ENCODE results near the gene BDKRB2. TPM values are rescaled to one million over a fixed set of nuclear protein-coding genes. Genes with fewer than 3 reads are reported as not detected.

Gene BDKRB2
- total RNA-seq, 1 donor from 2014 or later = 22.1 TPM

GRCh38 chr14:96272777-96273473, 68.3 kb downstream of the BDKRB2 start:
- ATAC-seq = no peak

GRCh38 chr14:96273629-96274028, 69.0 kb downstream of the BDKRB2 start:
- no peak for ATAC-seq

GRCh38 chr14:96274122-96274521, 69.5 kb downstream of the BDKRB2 start:
- no peak for ATAC-seq

GRCh38 chr14:96274543-96274942, 69.9 kb downstream of the BDKRB2 start:
- no peak for ATAC-seq

- peak; percentile 27 for ATAC-seq
Measured at GRCh38 chr14:96275177-96276112, 70.8 kb downstream of the BDKRB2 start.

GRCh38 chr14:96277890-96278289, 73.3 kb downstream of the BDKRB2 start:
- ATAC-seq = no peak

- no peak for ATAC-seq
Measured at GRCh38 chr14:96279564-96279963, 74.9 kb downstream of the BDKRB2 start.

GRCh38 chr14:96280104-96280503, 75.5 kb downstream of the BDKRB2 start:
- no peak for ATAC-seq

GRCh38 chr14:96281486-96281885, 76.8 kb downstream of the BDKRB2 start:
- no peak for ATAC-seq

- ATAC-seq = no peak
Measured at GRCh38 chr14:96284008-96284407, 79.4 kb downstream of the BDKRB2 start.

- ATAC-seq = no peak
Measured at GRCh38 chr14:96284430-96284829, 79.8 kb downstream of the BDKRB2 start.

GRCh38 chr14:96285667-96286066, 81.0 kb downstream of the BDKRB2 start:
- ATAC-seq = no peak

GRCh38 chr14:96286251-96286650, 81.6 kb downstream of the BDKRB2 start:
- no peak for ATAC-seq

- no peak for ATAC-seq
Measured at GRCh38 chr14:96287856-96288255, 83.2 kb downstream of the BDKRB2 start.

Other genes with a start within 250 kb of the BDKRB2 start
- gene C14orf132, start 165.5 kb upstream of the BDKRB2 start, total RNA-seq = 3.7 TPM
- gene BDKRB1, start 51.4 kb downstream of the BDKRB2 start, total RNA-seq = 6.1 TPM
- 13.8 TPM for gene ATG2B, start 158.5 kb downstream of the BDKRB2 start, total RNA-seq
- 41.8 TPM for gene GSKIP, start 158.7 kb downstream of the BDKRB2 start, total RNA-seq
- gene AK7, start 187.3 kb downstream of the BDKRB2 start, total RNA-seq = 2.7 TPM